SW480 (cell line): Measurements from ENCODE around the gene RAB11FIP4.

ENCODE experiments used
- DNase-seq: peaks from one replicate; pipeline ENCODE4 v3.0.0-alpha.2; 2016; ENCODE audit warnings: low spot score

Gene RAB11FIP4

GRCh38 chr17:31405890-31406371 lies 14.5 kb downstream of the RAB11FIP4 start:
- DNase-seq: no peak

GRCh38 chr17:31408586-31408985 lies 17.1 kb downstream of the RAB11FIP4 start:
- DNase-seq: no peak

GRCh38 chr17:31411707-31412285 lies 20.3 kb downstream of the RAB11FIP4 start:
- no peak for DNase-seq

DNA sequence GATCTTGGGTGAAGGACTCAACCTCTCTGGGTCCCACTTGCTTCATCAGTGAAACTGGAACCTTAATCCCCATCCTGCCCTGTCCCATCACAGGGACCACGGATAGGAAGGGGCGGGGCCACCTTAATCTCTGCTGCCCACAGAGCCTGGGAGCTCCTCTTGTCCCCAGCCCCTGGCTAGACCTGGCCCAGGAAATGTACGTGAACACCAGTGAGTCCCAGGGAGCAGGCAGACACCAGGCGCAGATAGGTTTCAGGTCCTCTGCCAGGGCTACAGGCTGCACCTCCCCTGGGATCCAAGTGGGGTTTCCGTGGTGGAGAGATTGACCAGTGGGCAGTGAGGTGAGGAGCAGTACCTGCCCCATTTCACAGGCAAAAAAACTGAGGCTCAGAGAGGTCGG lies 21.0 kb downstream of the RAB11FIP4 start:
- DNase-seq: no peak

- no peak for DNase-seq
Observed at GRCh38 chr17:31413081-31413799, 21.8 kb downstream of the RAB11FIP4 start.

GRCh38 chr17:31413874-31414549 lies 22.5 kb downstream of the RAB11FIP4 start:
- no peak for DNase-seq

GRCh38 chr17:31414550-31414918 lies 23.1 kb downstream of the RAB11FIP4 start:
- no peak for DNase-seq

DNA sequence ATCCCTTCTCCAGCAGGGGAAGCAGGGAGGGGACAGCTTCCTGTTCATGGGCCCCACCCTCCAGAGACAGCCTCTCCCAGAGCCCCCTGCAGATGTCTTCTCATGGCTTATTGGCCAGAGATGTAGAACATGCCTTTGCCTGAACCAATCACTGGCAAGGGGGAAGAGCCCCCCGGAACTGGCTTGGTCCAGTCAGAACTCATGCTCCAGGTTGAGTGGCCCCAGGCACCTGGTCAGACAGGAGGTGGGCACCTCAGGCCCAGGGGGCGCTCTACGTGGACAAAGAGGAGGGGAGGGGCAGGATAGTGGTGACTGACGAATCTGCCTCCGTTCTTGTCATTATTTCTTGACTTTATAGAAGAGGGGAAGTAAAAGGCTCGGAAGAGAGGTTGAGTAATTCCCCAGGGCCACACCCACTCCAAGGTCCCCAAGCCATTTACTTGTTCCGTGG lies 23.6 kb downstream of the RAB11FIP4 start:
- DNase-seq: no peak

GRCh38 chr17:31415640-31416502 lies 24.4 kb downstream of the RAB11FIP4 start:
- DNase-seq: no peak

DNA sequence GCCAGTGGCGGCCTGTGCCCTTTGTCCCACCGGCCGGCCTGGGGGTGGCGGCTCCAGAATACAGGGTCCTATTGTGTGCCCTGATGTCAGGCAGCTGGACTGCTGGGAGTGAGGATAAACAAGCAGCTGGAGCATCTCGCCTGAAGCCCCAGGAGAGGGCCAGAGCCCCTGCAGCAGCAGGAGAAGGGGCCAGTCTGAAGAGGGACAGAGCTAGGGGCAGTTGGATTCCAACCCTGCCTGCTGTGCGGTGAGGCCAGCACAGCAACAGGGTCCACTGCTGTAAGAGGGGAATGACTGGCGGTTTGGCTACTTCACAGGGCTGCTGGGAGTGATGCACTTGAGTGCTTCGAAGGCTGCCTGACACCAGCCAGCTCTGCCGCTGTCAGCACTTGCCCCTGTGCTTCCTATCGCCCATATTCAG lies 25.0 kb downstream of the RAB11FIP4 start:
- no peak for DNase-seq

DNA sequence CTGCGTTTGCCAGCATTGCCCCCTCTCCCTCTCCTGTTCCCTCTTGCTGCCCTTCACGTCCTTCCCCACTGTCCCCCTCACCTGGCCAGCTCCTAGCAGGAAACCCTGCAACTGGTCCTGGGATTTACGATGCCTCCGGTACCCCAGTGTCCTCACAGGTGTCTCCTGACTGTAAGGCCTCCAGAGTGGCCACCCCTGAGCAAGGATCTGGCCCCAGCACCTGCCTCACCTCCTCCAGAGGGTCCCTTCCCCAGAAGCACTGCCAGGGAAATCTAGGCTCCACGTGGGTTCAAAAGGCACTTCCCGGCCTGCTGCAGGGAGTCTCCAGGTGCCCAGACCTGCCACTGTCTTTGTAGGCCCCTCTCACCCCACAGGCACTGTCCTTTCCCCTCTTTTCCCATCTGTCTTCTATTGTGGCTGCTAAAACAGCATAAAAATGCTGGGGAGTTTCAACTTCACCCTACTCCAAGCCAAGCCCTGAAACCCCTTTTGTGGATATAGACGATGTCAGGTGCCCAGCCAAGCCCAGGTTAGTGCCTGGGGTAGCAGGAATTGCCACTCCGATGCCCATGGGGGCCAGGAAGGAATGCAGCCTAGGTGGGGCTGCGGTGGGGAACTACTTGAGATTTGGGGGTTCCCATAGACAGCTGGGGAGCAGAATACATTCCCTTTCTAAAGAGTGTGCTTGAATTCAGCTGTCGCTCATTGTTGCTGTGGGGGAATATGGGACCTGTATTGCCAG lies 25.7 kb downstream of the RAB11FIP4 start:
- no peak for DNase-seq

GRCh38 chr17:31418773-31419350 lies 27.4 kb downstream of the RAB11FIP4 start:
- DNase-seq: no peak

- DNase-seq: no peak
Observed at GRCh38 chr17:31422443-31422842, 31.0 kb downstream of the RAB11FIP4 start.

- DNase-seq: no peak
Observed at GRCh38 chr17:31424944-31425281, 33.4 kb downstream of the RAB11FIP4 start.

- no peak for DNase-seq
Observed at GRCh38 chr17:31425282-31426040, 34.0 kb downstream of the RAB11FIP4 start.

DNA sequence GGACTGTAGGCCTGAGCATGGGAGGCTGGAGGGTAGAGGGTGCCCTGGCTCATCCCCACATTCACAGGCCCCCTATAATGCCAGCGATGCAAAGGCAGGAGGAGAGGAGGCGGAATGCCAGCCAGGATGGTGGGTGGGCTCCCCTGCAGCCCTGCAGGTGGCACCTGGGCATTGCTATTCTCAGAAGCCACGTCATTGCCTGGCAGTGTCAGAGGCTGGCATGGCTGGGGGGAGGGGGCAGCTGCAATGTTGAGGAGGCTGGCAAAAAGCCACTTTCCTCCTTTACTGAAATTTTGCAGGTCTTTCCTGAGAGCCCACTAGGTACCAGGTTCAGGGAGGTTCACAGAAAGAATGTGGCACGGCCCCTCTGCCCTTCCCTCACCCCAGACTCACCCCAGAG lies 36.2 kb downstream of the RAB11FIP4 start:
- no peak for DNase-seq

DNA sequence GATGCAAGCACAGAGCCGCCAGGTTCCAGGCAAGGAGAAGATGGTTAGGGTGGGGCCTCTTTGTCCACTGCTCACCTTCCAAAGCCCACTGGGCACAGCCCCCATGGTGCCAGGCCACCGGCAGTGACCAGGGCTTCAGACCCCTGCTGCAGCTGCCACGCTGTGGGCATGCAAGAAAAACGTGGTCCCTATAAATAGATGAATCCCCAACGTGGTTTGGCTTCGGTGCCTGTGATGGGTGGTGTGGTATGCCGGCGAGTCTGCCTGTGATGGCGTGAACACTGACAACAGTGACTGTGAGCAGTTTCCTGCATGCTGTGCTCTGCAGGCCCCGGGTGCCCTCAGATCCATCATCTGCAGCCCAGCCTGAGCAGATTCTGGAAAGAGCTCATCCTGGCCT lies 36.6 kb downstream of the RAB11FIP4 start:
- DNase-seq: no peak

DNA sequence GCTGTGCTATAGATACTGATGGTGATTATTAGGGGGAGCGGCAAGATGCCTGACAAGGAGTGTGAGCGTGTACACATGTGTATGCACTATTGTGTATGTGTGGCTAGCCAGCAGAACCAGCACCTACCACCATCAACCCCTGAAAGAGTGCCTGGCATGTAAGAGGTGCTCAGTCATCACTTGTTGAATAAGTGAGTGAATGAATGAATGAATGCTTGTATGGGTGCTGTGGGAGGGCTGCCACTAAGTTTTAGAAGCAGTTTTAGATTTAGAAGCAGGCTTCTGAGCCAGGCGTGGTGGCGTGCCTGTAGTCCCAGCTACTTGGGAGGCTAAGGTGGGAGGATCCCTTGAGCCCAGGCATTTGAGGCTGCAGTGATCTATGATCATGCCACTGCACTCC lies 37.0 kb downstream of the RAB11FIP4 start:
- no peak for DNase-seq

GRCh38 chr17:31431098-31431851 lies 39.8 kb downstream of the RAB11FIP4 start:
- DNase-seq: no peak
